ENCODE results near the gene PREX1.

The PREX1 gene

GRCh38 chr20:48729538-48729937, 98.3 kb downstream of the PREX1 start:
- DNase-seq = no peak

GRCh38 chr20:48728042-48728825, 99.6 kb downstream of the PREX1 start:
- DNase-seq = no peak

- no peak for DNase-seq
Observed at GRCh38 chr20:48727226-48727625, 100.6 kb downstream of the PREX1 start.

GRCh38 chr20:48725555-48725991, 102.2 kb downstream of the PREX1 start:
- DNase-seq = no peak

- no peak for DNase-seq
Observed at GRCh38 chr20:48724891-48725554, 102.8 kb downstream of the PREX1 start.

- DNase-seq = no peak
Observed at GRCh38 chr20:48724382-48724781, 103.4 kb downstream of the PREX1 start.

- DNase-seq = peak in 1 of 2 donors; percentile 63
Observed at GRCh38 chr20:48723308-48724264, 104.2 kb downstream of the PREX1 start.

GRCh38 chr20:48722737-48723191, 105.0 kb downstream of the PREX1 start:
- peak in 1 of 2 donors; percentile 41 for DNase-seq

- peak in 1 of 2 donors; percentile 58 for DNase-seq
Observed at GRCh38 chr20:48722002-48722731, 105.6 kb downstream of the PREX1 start.

- DNase-seq = no peak
Observed at GRCh38 chr20:48721324-48722001, 106.3 kb downstream of the PREX1 start.

GRCh38 chr20:48720256-48720985, 107.4 kb downstream of the PREX1 start:
- no peak for DNase-seq

GRCh38 chr20:48719598-48720255, 108.1 kb downstream of the PREX1 start:
- no peak for DNase-seq

- peak; percentile 55 to 57 for DNase-seq
Observed at GRCh38 chr20:48718786-48719578, 108.8 kb downstream of the PREX1 start.

- DNase-seq = no peak
Observed at GRCh38 chr20:48717680-48718223, 110.0 kb downstream of the PREX1 start.

GRCh38 chr20:48717095-48717672, 110.6 kb downstream of the PREX1 start:
- no peak for DNase-seq

- DNase-seq = no peak
Observed at GRCh38 chr20:48716541-48716940, 111.3 kb downstream of the PREX1 start.

- DNase-seq = peak; percentile 30 to 53
Observed at GRCh38 chr20:48716086-48716485, 111.7 kb downstream of the PREX1 start.

- no peak for DNase-seq
Observed at GRCh38 chr20:48714764-48715163, 113.0 kb downstream of the PREX1 start.
